Measurements from ENCODE around the gene MT1F.

DNA sequence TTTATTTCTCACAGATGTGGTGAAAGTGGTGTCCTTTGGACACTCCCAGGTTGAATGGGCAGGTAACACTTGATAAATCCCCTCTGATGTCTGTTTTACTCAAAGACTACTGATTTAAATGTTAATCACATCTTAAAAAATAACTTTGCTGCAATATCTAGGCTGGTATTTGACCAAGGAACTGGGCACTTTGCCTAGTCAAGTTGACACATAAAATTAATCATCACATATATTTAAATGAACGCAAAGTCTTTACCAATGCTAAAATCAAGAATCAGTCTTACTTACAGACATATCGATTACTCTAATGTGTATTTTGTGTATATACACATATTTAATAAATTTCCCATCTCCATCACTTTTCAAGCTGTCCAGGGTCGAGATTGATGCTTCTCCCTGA is 42.4 kb upstream of the MT1F start:
- TF ChIP-seq FOXP1 (CRISPR knock-in tag; IDR thresholded peaks at IDR 0.05) (no peak), POLR2AphosphoS5 (IDR thresholded peaks at IDR 0.05; ENCODE audit: control insufficient read depth, insufficient read depth, low read depth, low read length) (no peak), POLR2A (conservative IDR thresholded peaks at IDR 0.05) (no peak), ESRRA (IDR thresholded peaks at IDR 0.05; ENCODE audit: borderline replicate concordance, low read depth) (no peak), SMARCA5 (IDR thresholded peaks at IDR 0.05) (no peak), RCOR1 (IDR thresholded peaks at IDR 0.05; ENCODE audit: borderline replicate concordance in 1 of 2, low read depth in 2 of 2, low read length in 2 of 2) (no peak), ZNF24 (IDR thresholded peaks at IDR 0.05) (no peak), KDM5B (IDR thresholded peaks at IDR 0.05; ENCODE audit: insufficient replicate concordance, low read depth, low read length) (no peak), GABPA (tag; conservative IDR thresholded peaks at IDR 0.05; ENCODE audit: low read depth) (no peak), ZKSCAN1 (IDR thresholded peaks at IDR 0.05; ENCODE audit: low read depth, low read length) (no peak)
- TF ChIP-seq, protein P1, sequence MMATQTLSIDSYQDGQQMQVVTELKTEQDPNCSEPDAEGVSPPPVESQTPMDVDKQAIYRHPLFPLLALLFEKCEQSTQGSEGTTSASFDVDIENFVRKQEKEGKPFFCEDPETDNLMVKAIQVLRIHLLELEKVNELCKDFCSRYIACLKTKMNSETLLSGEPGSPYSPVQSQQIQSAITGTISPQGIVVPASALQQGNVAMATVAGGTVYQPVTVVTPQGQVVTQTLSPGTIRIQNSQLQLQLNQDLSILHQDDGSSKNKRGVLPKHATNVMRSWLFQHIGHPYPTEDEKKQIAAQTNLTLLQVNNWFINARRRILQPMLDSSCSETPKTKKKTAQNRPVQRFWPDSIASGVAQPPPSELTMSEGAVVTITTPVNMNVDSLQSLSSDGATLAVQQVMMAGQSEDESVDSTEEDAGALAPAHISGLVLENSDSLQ (IDR thresholded peaks at IDR 0.05), result no peak
- TF ChIP-seq, protein P2, sequence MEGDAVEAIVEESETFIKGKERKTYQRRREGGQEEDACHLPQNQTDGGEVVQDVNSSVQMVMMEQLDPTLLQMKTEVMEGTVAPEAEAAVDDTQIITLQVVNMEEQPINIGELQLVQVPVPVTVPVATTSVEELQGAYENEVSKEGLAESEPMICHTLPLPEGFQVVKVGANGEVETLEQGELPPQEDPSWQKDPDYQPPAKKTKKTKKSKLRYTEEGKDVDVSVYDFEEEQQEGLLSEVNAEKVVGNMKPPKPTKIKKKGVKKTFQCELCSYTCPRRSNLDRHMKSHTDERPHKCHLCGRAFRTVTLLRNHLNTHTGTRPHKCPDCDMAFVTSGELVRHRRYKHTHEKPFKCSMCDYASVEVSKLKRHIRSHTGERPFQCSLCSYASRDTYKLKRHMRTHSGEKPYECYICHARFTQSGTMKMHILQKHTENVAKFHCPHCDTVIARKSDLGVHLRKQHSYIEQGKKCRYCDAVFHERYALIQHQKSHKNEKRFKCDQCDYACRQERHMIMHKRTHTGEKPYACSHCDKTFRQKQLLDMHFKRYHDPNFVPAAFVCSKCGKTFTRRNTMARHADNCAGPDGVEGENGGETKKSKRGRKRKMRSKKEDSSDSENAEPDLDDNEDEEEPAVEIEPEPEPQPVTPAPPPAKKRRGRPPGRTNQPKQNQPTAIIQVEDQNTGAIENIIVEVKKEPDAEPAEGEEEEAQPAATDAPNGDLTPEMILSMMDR (IDR thresholded peaks at IDR 0.05 in 2 of 3, conservative IDR thresholded peaks at IDR 0.05 in 1 of 3; ENCODE audit: insufficient read depth in 2 of 3, low read depth in 1 of 3, low read length in 3 of 3), result no peak
- TF ChIP-seq, protein P3, sequence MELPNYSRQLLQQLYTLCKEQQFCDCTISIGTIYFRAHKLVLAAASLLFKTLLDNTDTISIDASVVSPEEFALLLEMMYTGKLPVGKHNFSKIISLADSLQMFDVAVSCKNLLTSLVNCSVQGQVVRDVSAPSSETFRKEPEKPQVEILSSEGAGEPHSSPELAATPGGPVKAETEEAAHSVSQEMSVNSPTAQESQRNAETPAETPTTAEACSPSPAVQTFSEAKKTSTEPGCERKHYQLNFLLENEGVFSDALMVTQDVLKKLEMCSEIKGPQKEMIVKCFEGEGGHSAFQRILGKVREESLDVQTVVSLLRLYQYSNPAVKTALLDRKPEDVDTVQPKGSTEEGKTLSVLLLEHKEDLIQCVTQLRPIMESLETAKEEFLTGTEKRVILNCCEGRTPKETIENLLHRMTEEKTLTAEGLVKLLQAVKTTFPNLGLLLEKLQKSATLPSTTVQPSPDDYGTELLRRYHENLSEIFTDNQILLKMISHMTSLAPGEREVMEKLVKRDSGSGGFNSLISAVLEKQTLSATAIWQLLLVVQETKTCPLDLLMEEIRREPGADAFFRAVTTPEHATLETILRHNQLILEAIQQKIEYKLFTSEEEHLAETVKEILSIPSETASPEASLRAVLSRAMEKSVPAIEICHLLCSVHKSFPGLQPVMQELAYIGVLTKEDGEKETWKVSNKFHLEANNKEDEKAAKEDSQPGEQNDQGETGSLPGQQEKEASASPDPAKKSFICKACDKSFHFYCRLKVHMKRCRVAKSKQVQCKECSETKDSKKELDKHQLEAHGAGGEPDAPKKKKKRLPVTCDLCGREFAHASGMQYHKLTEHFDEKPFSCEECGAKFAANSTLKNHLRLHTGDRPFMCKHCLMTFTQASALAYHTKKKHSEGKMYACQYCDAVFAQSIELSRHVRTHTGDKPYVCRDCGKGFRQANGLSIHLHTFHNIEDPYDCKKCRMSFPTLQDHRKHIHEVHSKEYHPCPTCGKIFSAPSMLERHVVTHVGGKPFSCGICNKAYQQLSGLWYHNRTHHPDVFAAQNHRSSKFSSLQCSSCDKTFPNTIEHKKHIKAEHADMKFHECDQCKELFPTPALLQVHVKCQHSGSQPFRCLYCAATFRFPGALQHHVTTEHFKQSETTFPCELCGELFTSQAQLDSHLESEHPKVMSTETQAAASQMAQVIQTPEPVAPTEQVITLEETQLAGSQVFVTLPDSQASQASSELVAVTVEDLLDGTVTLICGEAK (IDR thresholded peaks at IDR 0.05), result no peak
- TF ChIP-seq, protein P3 (CRISPR knock-in tag; IDR thresholded peaks at IDR 0.05), result no peak
